Esophagus squamous epithelium (tissue), 4 donors: ENCODE results near the gene SBDS.

Experiments used
- CTCF ChIP-seq, 6 experiments: fragments of 450-650 bp in 4 of 6; fragments of 200-600 bp in 2 of 6; sonication (generic) in 2 of 6; IDR thresholded peaks; one replicate each; pipeline ENCODE4 v1.5.1; 2016 to 2019; ENCODE audit warnings: antibody characterized with exemption in 6 of 6, mild to moderate bottlenecking in 4 of 6, moderate library complexity in 4 of 6
- POLR2A ChIP-seq, 4 donors: fragments of 450-650 bp; IDR thresholded peaks; one replicate each; pipeline ENCODE4 v1.6.1; 2017; ENCODE audit warnings: antibody characterized with exemption in 4 of 4, mild to moderate bottlenecking in 4 of 4, moderate library complexity in 3 of 4

DNA sequence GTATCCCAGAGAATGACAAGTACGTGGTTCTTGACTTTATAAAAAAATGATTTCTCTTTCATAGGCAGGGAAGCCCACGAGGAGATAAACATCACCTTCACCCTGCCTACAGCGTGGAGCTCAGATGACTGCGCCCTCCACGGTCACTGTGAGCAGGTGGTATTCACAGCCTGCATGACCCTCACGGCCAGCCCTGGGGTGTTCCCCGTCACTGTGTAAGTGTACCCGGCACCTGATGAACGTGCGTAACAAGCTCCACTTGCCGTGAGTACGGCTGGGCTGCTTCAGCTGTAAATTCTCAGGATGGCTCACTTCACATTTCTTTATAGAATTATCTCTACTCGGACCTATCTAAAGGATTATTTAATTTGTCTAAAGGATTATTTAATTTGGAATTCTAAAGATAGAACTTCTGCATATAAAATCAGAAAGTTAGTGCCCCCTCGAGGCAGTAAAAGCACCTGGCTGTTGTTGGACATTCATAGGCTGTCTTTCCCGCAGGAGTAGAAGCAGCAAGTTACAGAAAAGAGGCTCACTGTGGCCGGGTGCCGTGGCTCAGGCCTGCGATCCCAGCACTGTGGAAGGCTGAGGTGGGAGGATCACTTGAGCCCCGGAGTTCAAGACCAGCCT lies 46.8 kb downstream of the SBDS start:
- TF ChIP-seq POLR2A (IDR thresholded peaks at IDR 0.05) (no peak), CTCF (IDR thresholded peaks at IDR 0.05) (no peak)
